ELR (cell line): Measurements from ENCODE around the gene ESYT2.
"Not testable (repeated sequence)": the region's sequence is repeated elsewhere in the genome, so short reads cannot be mapped to it uniquely, and the experiment has no call there.

Source experiments
- DNase-seq: peaks from one replicate; pipeline ENCODE4 v3.0.0-alpha.2; 2015; ENCODE audit warnings: low read depth

The ESYT2 gene

DNA sequence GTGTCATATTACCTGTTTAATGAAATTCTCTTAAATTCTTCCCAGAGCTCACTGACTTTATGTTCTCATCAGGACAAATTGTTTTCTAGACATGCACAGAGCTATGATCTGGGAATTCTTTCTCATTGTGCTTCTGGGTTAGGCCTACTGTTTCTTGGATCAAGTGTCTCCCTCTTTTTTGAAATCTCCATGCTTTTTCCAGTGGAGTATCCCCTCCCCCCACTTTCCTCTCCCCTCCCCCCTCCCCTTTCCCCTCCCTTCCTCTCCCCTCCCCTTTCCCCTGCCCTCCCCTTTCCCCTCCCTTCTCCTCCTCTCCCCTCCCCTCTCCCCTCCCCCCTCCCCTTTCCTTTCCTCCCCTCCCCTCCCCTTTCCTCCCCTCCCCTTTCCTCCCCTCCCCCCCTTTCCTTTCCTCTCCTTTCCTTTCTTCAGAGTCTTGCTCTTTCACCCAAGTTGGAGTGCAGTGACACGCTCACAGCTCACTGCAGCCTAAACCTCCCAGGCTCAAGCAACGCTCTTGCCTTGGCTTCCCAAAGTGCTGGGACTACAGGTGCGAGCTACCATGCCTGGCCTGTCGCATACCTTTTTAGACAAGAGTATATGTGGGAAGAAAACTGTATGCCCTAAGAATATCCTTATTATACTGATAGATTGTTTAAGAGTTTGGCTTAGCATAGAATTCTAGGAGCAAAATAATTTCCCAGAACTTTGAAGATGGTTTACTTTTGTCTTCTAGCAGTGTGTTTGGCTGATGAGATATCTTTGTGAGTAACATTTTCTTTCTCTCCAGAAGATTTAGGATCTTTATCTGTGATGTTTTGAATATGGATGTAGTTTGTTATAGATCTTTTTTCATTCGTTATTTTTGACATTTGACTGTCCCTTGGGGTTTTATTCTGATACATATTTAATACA lies 29.5 kb upstream of the ESYT2 start:
- DNase-seq, result no peak

DNA sequence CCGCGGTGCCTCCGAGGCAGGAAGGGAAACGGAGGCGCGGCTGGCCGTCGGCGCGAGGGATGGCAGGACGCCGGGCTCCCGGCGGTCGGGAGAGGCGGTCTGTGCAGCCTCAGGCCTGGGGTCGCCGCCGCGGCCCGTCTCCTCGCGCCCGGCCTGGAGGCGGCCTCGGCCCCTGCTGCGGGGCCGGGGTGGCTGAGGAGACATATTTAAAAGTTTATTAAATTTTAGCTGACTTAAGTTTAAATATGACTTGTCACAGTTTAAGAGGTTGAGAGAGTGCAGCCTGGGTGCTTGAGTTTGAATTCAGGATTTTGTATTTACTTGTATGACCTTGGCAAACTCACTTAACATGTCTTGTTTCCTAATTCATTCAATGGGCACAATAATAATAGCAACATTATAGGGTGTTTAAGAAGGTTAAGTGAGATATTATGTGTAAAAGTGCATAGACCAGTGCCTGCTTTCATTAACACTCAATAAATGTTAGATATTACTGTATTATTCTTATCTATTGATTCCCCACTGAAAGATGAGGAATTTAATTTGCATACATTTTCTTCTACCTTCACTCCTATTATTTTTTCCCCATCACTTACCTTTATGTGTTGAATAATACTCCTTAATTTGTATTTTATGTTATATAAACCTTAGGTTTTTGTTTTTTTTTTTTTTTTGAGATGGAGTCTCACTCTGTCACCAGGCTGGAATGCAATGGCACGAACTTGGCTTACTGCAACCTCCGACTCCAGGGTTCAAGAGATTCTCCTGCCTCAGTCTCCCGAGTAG lies 27.8 kb upstream of the ESYT2 start:
- DNase-seq, result no peak

DNA sequence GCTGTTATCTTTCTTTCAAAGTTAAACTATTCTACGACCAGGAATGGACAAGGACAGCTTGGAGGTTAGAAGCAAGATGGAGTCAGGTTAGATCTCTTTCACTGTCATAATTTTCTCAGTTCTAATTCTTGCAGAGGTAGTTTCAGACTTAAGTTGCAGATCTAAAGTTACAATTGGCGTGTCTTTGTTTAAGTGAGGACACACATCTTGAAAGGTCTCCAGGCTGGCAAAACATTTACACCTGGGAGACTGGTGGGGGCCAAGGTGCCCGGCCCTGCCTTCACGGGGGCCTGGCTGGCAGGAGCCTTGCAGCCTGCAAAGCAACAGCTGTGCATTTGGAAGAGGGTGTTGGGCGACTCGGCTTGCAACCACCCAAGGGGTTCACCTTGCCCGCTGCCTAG lies 25.4 kb upstream of the ESYT2 start:
- no peak for DNase-seq

DNA sequence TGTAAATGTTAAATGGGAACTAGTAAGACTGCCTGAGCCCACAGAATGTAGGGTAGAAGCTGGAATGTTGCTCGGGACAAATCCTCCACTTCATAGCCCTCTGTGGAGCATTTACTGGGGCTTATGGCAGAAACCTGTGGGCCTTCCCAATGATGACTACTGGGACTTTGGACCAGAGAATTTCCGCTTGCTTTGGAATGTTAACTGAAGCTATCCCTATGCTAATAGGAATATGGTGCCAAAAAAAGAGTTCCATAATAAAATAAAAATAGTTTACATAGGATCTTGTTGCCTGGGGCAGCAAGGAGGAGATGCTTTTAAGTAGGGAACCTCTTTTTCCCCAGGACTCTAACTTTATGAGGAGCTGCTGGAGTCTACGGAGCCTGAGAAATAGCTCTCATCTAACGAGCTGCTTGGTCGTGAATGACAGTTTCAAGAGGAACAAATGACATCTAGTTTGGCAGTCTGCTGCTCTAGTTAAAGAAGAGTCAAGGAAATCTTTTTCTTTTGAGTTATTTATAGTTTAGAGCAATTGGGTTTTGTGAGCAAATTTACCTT lies 21.3 kb upstream of the ESYT2 start:
- no peak for DNase-seq

DNA sequence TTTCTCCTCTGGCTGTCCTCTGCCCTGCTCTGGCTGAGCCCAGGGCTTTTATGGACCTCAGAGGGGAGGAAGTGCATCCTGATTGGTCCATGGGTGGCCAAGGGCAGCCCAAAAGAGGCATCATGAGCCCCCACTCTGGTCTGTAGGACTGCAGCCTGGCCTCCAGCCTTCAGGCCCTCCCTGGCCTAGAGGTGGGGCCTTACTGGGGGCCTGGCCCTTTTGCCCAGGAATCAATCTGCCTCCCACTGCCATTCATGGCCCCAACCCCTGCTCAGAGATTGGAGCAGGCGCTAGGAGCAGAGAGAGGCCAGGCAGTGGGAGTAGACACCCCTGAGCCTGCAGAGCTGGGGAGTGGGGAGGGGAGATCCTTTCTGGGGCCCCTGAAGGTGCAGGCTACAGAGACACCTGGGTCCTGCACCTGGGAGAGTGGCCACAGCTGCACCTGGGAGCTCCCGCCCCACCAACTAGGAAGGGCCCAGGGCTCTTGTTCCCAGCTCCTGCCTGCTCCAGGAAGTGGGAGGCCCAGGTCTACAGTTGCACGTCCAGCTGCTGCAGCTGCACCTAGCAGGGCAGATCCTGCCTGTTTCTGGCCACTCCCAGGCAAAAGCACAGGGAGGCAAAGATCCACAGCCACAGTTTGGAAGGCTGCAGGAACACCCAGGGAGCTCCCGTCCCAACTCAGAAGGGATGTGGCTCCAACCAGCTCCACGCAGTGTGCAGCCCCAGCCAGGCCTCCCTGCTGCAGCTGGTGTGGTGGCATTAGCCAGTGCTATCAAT lies 20.6 kb upstream of the ESYT2 start:
- no peak for DNase-seq

DNA sequence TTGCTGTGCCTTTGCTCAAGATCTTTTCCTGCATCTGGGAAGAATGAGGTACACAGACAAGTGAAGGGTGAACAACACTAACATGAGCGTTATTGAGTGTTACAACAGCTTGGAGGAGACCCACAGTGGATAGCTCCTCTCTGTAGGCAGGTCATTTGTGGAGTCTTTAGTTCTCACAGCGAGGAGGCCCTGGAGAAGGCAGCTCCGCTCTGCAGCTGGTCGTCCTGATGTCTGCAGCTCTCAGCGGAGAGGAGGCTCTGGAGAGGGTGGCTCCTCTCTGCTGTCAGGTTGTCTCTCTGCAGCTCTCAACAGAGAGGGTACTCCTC lies 20.1 kb upstream of the ESYT2 start:
- no peak for DNase-seq

DNA sequence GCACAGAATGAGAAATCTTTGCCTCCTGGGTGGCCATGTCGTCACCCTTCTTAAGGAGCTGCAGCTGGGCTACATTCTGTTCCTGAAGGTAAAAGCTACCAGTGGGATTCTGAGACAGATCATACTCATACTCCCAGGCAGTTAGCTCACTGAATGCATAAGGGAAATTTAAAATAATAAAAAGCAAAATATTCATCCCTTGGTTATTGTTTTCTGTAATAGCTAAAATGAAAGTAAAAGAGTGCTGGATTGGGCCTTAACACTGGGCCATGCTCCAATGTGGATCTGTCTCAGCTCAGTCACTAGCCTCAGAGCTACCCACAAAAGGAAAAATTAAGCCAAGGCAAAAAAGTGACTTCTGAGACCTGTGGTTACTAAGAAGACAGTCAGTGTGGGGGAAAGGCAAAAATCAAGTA lies 18.1 kb upstream of the ESYT2 start:
- no peak for DNase-seq

DNA sequence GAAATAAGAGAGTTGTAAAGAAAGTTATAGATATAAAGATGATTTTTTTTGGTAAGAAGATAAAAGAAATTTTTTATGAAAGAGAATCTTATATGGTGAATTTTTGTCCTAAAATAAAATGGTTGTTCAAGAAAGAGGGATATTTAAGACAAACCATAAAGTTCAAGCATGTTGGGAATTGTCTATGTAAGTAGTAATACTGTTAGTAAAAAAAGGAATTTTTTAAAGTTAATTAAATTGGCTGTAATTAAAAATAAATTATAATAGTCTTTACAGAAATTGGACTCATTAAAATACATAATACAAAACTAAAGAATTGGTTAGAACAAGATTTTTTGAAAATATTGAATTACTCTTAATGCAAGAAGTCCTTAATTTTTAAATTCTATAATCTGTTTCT lies 17.0 kb upstream of the ESYT2 start:
- no peak for DNase-seq

DNA sequence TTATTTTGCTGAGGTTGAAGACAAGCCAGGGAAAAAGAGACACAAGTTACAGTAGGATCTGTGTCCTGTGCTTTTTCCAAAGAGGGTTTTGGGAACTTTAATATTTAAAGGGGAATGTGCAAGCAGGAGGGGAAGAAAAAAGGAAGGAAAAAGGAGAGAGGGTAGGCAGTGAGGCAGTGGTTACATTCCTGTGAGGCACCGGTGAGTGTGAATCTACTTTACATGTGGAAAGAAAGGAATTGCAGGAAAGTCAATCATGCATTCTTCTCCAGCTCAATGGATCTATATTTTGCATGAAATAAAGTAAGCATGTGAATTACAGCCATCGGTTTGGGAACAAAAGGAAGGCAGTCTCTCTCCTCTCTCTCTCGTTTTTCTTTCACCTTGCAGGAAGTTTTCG lies 14.5 kb upstream of the ESYT2 start:
- no peak for DNase-seq

DNA sequence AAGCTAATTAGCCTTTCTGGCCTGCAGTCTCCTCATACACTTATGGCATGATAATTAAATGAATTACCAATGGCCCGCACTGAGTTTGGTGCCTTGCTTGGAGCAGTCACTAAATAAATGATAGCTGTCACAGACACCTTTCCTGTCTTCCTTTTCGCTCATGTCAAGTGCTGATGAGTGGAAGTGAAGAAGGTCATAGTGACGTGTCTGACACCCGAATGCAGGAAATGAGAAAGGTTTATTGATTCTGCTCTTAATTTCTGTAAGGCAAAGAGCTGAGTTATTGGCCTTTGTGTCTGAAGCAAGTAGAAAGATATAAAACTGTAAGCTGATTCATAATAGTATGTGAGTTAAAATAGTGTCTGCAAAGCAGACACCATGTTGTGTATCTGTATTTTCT lies 13.2 kb upstream of the ESYT2 start:
- DNase-seq, result no peak

DNA sequence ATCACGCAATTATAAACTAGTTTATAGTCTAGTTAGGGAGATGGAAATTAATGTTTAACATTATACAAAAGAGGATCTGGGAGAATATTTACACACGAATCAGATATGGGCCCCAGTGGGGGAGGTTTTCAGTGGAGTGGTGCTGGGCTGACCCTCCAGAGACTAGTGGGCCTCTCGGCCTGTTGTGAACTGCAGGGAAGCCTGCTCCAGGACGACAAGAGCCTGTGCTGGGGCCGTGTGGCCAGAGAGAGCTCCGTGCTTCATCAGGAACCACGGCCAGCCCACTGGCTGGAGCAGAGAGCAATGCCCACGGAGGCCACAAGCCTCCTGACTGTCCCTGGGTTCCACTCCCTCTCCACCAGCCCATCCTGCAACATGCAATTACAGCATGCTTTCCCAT lies 11.3 kb upstream of the ESYT2 start:
- DNase-seq, result no peak

DNA sequence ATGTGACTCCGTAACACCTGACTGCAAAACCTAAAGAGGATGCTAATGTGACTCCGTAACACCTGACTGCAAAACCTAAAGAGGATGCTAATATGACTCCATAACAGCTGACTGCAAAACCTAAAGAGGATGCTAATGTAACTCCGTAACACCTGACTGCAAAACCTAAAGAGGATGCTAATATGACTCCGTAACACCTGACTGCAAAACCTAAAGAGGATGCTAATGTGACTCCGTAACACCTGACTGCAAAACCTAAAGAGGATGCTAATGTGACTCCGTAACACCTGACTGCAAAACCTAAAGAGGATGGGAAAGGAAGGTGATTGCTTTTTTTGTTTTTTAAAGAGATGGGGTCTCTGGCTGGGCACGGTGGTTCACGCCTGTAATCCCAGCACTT lies 9.9 kb upstream of the ESYT2 start:
- DNase-seq, result not testable (repeated sequence)

DNA sequence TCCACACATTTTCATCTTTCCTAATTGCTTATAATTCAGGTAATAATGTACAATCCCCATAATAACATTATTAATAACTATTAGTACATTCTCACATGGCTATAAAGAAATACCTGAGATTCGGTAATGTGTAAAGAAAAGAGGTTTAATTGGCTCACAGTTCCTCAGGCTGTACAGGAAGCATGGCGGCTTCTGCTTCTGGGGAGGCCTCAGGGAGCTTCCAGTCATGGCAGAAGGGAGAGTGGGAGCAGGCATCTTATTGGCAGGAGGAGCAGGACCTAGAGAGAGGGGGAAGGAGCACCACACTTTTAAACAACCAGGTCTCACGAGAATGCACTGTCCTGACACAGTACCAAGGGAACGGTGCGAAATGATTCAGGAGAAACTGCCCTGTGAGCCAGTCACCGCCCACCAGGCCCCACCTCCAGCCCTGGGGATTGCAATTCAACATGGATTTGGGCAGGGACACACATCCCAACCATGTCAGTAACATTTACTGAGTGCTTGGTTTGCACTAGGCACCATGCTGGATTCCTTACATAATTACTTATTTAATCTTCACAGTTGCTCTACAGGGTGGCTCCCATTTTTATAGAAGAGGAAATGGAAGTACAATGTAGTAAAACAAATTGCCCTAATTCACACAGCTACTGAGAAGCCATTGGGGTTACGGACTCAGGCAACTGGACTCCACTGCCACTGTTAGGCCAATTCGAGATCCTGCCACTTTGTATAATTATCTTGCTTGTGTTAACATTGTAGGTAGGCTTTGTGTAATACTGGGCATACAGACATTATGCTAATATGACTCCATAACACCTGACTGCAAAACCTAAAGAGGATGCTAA lies 8.7 kb upstream of the ESYT2 start:
- DNase-seq, result no peak

DNA sequence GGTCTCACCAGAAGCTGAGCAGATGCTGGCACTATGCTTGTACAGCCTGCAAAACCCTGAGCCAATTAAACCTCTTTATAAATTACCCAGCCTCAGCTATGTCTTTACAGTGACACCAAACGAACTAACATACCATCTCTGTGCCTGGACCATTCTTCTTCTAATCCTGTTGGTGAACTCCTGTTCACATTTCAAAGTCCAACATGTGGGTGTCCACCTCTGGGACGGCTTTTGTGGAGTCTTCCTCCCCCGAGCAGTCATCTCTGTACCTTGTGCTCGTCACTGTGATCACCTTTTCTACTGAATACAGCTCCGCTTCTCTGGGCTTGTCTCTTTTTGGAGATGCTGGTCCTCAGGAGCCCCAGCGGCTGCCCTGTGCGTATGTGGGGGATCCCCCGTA lies 7.4 kb upstream of the ESYT2 start:
- no peak for DNase-seq

DNA sequence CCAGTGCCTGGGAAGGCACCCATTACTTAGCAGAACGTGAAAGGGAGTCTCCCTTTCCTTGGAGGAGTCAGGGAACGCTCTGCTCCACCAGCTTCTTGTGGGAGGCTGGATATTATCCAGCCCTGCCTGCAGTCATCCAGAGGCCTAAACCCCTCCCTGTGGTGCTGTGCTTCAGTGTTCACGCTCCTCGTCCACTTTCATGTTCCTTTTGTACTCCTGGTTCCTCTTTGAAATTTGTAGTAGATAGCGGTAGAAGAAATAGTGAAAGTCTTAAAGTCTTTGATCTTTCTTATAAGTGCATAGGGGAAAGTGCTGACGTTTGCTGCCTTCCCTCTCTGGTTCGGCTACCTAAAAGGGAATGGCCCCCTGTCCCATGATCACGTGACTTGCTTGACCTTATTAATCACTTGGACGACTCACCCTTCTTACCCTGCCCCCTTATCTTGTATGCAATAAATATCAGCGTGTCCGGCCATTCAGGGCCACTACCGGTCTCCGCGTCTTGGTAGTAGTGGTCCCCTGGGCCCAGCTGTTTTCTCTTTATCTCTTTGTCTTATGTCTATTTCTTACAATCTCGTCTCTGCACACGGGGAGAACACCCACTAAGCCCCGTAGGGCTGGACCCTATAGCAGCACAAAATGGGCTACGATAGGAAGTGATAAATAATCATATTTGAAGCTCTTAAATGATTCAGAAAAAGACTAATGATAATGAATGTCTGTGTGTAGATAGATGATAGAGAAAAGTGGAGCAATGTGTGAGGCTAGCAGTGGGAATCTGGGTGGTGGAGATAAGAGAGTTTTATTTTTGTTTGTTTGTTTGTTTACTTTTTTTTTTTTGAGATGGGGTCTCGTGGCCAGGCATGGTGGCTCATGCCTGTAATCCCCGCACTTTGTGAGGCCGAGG lies 5.8 kb upstream of the ESYT2 start:
- DNase-seq, result no peak

DNA sequence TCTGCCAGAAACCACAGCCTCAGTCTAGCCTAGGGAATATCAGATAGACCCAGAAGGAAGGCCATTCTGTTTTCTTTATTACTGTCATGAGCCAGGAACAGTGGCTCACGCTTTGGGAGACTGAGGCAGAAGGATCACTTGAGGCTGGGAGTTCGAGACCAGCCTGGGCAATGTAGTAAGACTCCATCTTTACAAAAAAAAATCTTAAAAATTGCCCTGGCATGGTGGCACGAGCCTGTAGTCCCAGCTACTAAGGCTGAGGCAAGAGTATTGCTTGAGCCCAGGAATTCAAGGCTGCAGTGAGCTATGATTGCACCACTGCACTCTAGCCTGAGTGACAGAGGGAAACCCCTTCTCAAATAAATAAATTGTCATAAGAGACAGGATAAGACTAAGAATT lies 3.7 kb upstream of the ESYT2 start:
- no peak for DNase-seq

DNA sequence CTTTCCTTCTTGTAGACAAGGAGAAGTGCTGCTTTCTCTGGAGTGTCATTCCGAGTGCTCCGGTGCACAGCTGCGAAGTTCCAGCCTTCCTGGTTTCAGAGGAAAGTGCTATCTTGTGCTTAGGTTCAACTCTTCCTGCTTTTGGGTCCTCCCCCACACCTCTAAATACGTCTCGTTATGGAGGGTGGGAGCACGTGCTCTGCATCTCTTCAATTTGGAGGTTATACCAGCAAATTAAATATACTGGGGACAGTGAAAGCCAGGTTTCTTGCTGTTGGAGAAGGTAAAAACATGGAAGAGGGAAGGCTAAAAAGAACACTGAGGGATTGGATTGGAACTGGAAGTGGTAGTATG lies 2.4 kb upstream of the ESYT2 start:
- DNase-seq, result no peak

DNA sequence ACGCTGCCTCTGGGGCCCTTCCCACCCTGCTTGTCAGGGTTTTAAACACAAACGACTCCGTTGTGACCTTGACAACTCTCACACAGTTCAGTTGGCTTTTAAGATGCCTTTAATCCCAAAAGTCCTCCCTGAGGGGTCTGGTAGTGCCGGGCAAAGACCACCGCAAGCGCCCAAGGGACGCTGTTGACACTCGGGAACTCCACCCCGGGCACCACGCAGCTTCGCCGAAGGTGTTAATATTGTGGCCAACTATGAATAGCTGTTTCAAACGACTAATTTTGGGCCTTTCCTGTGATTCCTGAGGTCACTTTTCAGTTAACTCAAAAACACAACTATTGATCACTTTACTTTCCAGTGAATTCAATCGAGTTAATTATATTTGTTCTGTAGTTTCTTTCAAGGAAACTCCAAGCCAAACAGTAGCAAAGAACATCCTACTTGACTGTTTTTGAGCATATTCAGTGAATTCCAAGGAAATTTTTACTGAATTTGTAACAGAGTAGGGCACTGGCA lies 958 bp upstream of the ESYT2 start:
- DNase-seq, result no peak

DNA sequence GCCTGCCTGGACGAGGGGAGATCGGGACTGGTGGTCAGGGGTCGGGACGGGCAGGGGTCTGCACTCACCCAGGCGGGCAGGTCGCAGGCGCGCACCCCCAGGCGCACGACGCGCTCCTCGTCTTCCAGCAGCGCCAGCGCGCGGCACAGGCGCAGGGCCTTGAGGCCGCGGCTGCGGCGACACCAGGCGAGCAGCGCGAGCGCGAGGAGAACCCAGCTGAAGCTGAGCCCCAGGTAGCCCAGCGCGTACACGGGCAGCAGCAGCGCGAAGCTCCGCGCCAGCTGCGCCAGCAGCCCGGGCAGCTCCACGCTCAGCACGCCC lies 328 bp downstream of the ESYT2 start:
- peak; percentile 80 for DNase-seq
